ENCODE results near the gene DYRK3. TPM values are rescaled to one million over a fixed set of nuclear protein-coding genes. Genes with fewer than 3 reads are reported as not detected.

The DYRK3 gene
- total and polyA plus RNA-seq, 2 of the 8 experiments (the other 6 are each of a cell fraction or from before 2014, with no cell fraction given), result 2.1 to 8.5 TPM

DNA sequence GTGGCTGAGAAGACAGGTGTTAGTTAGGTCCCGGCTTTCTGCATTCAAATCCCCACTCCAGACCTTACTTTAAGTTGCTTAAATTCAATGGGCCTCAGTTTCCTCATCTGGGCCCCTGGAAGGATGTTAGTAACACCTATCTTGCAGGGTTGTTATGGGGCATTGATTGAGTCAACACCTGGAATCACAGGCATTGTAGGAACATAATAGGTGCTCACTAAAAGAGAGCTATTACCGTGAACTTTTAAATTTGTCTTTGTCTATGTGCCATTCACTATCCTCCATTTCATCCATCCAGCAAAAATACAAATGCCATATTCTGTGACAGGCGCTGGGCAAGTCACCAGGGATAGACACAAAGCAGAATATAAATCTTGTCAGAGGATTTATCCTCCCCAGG lies 38.9 kb downstream of the DYRK3 start:
- WGBS, 2 experiments (ENCODE audit: extremely low coverage in 1 of 2, insufficient coverage in 1 of 2, insufficient read length in 1 of 2, insufficient replicate concordance in 2 of 2, low coverage in 1 of 2, low lambda C conversion rate in 2 of 2, missing lambda C conversion rate in 1 of 2), result 90% methylated on average over 3 of the region's 3 CpGs; no CpG with 5 or more reads in 1 of the 2 experiments
- H3K18ac ChIP-seq (ENCODE audit: extremely low read depth, low read length), result no peak overlapping the region
- no peak overlapping the region for H3K56ac ChIP-seq (replicated peaks; ENCODE audit: insufficient read length, low read depth, low read length)
- CTCF ChIA-PET (ENCODE audit: partially characterized antibody), result interaction anchor here (1.2 to 23.8 kb wide), 8 partner anchors 9 to 90 kb away, joined by 3 to 666 read pairs (median 4); partner anchors contain the start of gene DYRK3
- H3K23me2 ChIP-seq (ENCODE audit: low read depth, low read length), result no peaks in the 10 kb centered on the region
- H3K23ac ChIP-seq (ENCODE audit: insufficient read length), result no peak overlapping the region
- no peak overlapping the region for H3K4ac ChIP-seq (replicated peaks; ENCODE audit: insufficient read length, low read depth, low read length)
- no peak overlapping the region for H2AK5ac ChIP-seq (ENCODE audit: low read depth, low read length)
- H3K79me1 ChIP-seq (ENCODE audit: low read depth, low read length), result no peaks in the 10 kb centered on the region
- no peaks in the 10 kb centered on the region for H3K36me3 ChIP-seq (ENCODE audit: control insufficient read depth in 2 of 4, insufficient read depth in 4 of 4, low read length in 3 of 4)
- no peaks in the 10 kb centered on the region for H3K27me3 ChIP-seq (replicated peaks in 1 of 4; ENCODE audit: control insufficient read depth in 3 of 4, extremely low read depth in 1 of 4, insufficient read depth in 3 of 4, low read length in 3 of 4)
- H2BK120ac ChIP-seq (replicated peaks; ENCODE audit: low read depth, low read length), result no peak overlapping the region
- H2BK12ac ChIP-seq (ENCODE audit: low read depth, low read length), result no peak overlapping the region
- H3K14ac ChIP-seq (ENCODE audit: insufficient read length), result no peak overlapping the region
- no peak overlapping the region for H2BK5ac ChIP-seq (ENCODE audit: low read depth, low read length)
- H4K8ac ChIP-seq (ENCODE audit: extremely low read depth, insufficient read depth, low read length), result no peak overlapping the region
- H3K4me3 ChIP-seq (ENCODE audit: extremely low read depth in 1 of 4, insufficient read depth in 2 of 4, low read depth in 3 of 4, low read length in 4 of 4), result no peak overlapping the region
- H3K4me2 ChIP-seq (ENCODE audit: insufficient read depth in 1 of 2, low read depth in 2 of 2, low read length in 2 of 2), result no peak overlapping the region
- H4K91ac ChIP-seq (replicated peaks; ENCODE audit: insufficient read length, low read length), result no peak overlapping the region
- POLR2A ChIA-PET (ENCODE audit: partially characterized antibody), result interaction anchor here (1.1 kb wide), 1 partner anchor 26 kb away, joined by 3 read pairs; no protein-coding TSS in a partner anchor
- no peak for FAIRE-seq
- no peak overlapping the region for H2AFZ ChIP-seq (ENCODE audit: low read length)
- no peak overlapping the region for H4K5ac ChIP-seq (ENCODE audit: insufficient read length, low read depth, low read length)
- H3K27ac ChIP-seq (ENCODE audit: low read depth, low read length), result no peak overlapping the region
- H3K4me1 ChIP-seq (replicated peaks in 1 of 4; ENCODE audit: control insufficient read depth in 3 of 4, insufficient read depth in 4 of 4, low read length in 3 of 4), result peaks cover 2 to 15% (median 4%) of the 10 kb centered on the region in 4 experiments; a peak in 5 of 7 replicates
- no peak overlapping the region for H2BK20ac ChIP-seq (ENCODE audit: low read length)
- no peak overlapping the region for H2BK15ac ChIP-seq (ENCODE audit: low read length)
- H3K79me2 ChIP-seq (ENCODE audit: control insufficient read depth in 1 of 2, insufficient read depth in 2 of 2, low read length in 2 of 2), result no peaks in the 10 kb centered on the region
- no peak overlapping the region for H3K9ac ChIP-seq (replicated peaks in 1 of 4; ENCODE audit: extremely low read depth in 1 of 4, low read depth in 3 of 4, low read length in 3 of 4)
- no peak for DNase-seq (ENCODE audit: low read depth in 1 of 2, low spot score in 2 of 2)
- H4K20me1 ChIP-seq (replicated peaks in 1 of 2; ENCODE audit: control insufficient read depth in 1 of 2, insufficient read depth in 2 of 2, low read length in 2 of 2), result no peaks in the 10 kb centered on the region
- no peaks in the 10 kb centered on the region for H3K9me3 ChIP-seq (ENCODE audit: insufficient read depth in 2 of 2, low read depth in 1 of 2, low read length in 1 of 2)
- TF ChIP-seq EZH2 (IDR thresholded peaks at IDR 0.05; ENCODE audit: low read depth, low read length, severe bottlenecking) (no peak), ASH2L (IDR thresholded peaks at IDR 0.05; ENCODE audit: low read length) (no peak), SUZ12 (IDR thresholded peaks at IDR 0.05; ENCODE audit: low read length) (no peak), SAP30 (IDR thresholded peaks at IDR 0.05; ENCODE audit: insufficient read depth, insufficient replicate concordance, low read length) (no peak), EGR1 (IDR thresholded peaks at IDR 0.05; ENCODE audit: borderline replicate concordance, low read depth, low read length) (no peak), SIN3A (conservative IDR thresholded peaks at IDR 0.05 in 1 of 2, IDR thresholded peaks at IDR 0.05 in 1 of 2; ENCODE audit: low read depth in 1 of 2, low read length in 2 of 2) (no peak), EP300 (IDR thresholded peaks at IDR 0.05; ENCODE audit: borderline replicate concordance in 1 of 2, low read depth in 2 of 2, low read length in 2 of 2) (no peak)

All from H1 (cell line).